ENCODE measurements around the gene SLC29A3.

Gene SLC29A3

DNA sequence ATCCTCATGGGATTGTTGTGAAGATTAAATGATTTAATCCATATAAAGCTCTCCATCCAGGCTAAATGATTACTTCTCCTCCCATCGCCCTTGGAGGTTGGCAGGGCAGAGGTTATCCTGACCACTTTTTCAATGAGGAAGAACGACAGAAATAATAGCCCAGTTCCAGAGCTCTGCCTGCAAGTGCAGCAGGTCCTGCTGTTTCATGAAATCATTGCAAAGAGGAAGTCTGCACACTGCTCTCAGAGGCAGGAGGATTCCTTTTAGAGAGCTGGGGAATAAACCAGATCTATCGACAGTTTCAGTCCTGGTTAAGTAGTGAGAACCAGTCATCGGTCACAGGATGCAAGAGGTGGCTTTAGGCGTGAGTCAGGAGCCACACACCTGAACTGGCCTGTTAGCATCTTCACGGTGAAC lies 52.7 kb downstream of the SLC29A3 start:
- DNase-seq (ENCODE audit: low read depth), result no peak

DNA sequence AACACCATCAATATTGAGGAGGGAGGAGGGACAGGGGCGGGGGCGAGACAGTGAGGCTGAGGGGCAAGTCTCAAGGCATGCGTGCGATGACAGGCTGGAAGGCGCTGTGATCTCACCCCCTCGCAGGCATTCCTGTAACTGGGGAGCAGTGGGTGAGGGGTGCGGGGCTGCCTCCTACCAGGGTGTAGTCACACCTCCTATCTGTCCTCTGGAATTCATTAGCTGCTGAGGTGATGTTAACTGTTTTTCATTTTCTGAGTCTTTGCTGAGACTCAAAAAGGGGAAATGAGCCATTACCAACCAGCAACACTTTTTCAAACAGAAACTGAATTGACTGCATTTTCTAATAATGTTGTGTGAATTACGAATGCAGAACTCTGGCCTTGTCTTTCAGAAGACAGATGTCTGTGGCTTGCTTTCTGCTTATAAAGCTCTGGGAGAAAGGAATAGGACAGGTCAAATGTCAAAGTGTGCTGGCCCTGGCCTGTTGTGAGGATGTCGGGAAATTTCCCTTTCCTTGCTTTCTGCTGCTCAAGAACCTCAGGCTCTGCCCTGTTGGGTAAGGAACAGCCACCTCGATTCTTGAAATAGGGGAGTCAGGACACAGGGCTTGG lies 53.9 kb downstream of the SLC29A3 start:
- no peak for DNase-seq (ENCODE audit: low read depth)

DNA sequence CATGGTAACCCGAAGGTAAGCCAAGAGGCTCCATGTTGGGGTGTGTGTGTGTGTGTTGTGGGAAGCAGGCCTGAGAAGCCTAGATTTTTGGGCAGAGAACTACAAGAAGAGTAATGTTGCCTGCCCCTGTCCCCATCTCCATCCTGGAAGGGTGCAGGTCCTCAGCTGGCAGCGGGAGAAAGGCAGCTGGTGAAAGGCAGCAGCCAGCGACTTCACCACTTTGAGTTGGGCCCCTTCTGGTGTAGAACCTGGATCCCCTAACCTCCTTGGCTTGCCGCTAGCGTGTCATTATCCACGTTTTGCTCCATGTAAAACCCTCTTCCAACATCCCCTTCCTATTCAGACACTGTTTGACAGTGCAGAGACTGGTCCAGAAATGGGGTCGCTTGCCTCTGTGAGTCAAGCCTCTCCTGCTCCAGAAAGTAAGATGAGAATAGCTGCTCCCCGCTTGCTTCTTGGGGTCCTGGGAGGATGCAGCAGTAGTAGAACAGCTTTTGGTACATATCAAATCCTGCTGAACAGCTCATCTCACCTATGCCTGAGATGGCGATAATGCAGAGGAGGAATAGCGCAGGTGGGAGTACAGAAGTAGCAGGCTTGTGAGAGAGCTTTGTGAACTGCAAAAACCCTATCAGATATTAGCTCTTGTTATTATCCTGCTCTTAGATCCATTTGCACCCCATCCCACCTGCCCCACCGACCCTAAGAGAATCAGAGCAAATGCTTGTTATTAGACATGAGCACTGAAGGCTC lies 55.6 kb downstream of the SLC29A3 start:
- no peak for DNase-seq (ENCODE audit: low read depth)

DNA sequence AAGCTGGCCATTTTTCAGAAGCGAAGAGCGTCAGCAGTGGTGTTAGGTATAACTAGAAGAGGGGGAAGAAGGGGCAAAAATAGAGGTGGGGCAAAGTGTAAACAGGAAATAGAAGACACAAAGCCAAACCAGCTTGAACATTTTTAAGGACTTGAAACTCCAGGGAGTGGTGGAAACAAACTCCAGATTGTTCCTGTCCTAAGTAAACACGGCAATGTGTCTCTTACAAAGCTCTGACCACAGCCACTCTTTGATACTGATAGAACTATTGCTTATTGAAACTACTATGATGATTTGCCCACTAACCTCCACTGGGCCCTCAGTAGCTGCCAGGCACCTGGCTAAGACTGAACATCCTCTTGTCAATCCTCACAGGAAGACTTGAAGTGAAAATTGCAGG lies 56.9 kb downstream of the SLC29A3 start:
- DNase-seq (ENCODE audit: low read depth), result no peak

DNA sequence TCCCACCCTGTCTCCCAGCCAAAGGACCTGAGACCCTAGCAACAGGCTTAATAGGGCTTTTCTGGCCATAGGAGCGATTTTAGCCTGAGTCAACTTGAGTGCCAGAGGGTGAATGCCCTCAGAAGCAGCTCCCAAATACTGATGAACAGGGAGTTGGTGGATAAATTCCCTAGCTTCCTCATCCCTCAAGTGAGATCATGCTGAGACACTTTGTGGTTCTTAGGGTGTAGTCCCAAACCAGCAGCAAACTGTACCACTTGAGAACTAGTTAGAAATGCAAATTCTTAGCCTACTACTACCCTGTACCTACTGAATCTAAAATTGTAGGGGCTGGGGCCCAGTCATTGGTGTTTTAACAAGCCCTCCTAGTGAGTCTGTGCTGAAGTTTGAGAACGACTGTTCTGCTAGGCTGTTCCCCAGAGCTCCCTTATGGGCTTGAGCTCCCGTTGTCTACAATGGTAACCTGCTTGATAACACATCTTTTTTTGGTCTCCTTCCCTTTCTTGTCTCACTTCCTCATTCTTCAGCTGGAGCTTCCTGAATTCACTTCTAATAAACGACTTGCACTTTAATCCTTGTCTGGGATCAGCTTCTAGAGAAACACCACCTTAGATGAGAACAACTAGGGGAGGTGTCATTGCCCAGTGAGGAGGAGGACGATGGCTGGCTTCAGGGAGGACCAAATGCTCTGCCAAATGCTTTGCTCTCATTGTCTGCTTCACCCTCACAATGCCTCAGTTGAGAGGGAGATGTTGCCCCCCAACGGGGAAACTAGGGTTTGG lies 59.5 kb downstream of the SLC29A3 start:
- no peak for DNase-seq (ENCODE audit: low read depth)

DNA sequence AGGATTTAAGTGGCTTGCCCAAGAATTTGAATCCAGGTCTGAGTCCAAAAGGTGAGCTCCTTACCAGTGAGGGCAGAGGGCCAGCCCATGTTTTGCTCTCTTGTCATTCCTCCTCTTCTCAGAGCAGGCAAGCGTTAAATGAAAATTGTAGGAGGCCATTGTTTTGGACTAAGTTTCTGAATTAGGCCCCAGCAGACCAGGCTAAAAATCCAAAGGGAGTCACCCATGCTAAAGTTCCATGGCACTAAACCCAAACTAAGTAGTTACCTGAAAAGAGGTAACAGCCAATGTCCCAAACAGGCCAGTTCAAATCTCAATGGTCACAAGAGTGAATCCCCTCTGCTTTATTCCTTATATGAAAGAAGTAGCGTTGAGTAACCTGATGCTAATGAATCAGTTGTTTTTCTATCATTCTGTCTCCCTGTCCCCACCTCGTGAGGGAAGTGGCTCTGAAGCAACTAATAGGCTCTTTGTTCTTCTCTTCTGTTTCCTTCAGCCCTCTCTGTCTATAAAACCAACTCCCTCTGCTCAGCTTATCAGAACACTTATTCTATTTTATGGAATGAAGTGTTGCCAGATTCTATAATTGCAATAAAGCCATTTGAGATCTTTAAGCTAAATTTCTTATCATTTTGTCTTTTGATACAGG lies 60.2 kb downstream of the SLC29A3 start:
- no peak for DNase-seq (ENCODE audit: low read depth)

DNA sequence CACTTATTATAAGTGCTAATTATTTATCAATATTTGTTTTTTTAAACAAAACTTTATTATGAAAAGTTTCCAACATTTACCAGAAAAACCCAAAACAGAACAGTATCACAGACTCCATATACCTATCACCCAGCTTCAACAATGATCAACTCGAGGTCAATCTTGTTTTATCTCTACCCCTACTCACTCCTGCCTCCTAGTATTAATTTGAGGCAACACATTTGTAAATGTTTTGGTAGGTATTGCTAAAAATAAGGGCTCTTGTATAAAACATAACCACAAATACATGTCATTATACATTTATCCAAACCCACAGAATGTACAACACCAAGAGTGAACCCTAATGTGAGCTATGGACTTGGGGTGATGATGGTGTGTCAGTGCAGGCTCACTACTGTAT lies 61.8 kb downstream of the SLC29A3 start:
- no peak for DNase-seq (ENCODE audit: low read depth)

DNA sequence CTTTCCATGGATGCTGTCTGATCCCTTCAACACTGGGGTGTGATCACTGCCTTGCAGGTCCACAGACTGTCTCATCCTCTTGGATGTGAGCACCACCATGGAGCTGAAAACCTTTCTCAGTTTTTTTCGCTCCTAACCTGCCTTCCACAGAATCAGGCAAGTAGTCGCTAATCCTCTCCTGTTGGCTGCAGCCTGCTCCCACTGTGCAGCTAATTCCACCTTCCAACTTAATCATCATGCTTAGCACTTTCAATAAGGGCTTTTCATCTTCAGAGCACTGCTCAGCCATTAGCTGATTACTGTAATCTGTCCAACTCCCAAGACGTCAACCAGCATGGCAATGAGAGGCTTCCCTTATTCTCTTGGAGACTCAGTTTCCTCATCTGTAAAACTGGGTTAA lies 62.6 kb downstream of the SLC29A3 start:
- no peak for DNase-seq (ENCODE audit: low read depth)

DNA sequence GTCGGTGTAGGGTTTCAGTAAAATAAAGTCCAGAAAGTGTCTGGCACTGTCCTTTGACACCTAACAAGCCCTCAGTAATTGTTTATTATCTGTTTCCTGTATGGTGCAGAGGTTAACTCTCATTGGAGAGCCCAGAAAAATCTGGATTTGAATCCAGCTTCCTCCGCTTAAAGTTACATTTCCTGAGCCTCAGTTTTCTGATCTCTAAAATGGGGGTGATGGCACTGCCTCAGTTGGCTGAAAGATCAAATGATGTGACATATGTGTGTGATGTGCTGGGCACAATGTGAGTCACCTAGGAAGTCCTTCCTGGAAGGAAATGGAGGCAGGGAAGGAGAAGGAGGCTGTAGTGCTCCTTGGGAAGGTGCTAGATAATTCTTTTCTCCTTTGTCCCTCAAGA lies 63.0 kb downstream of the SLC29A3 start:
- DNase-seq (ENCODE audit: low read depth), result no peak

DNA sequence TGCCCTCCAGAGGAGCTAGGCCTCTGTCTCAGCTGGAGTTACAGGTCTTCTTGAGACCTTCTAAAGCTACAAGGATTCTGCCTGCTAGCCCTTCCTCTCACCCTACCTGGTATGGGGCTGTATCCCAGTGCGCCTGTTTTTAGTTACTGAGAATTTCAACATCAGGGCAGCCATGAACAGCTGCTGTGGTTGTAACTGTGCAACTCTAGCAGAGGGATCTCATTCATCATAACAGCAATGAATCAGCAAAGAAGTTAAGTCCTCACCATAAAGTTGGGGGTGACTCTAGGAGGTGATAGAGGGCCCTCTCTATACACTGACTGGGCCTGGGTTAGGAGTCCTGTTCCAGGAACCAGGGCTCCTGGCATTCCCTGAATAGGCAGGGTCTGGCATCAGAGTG lies 63.7 kb downstream of the SLC29A3 start:
- DNase-seq (ENCODE audit: low read depth), result no peak

DNA sequence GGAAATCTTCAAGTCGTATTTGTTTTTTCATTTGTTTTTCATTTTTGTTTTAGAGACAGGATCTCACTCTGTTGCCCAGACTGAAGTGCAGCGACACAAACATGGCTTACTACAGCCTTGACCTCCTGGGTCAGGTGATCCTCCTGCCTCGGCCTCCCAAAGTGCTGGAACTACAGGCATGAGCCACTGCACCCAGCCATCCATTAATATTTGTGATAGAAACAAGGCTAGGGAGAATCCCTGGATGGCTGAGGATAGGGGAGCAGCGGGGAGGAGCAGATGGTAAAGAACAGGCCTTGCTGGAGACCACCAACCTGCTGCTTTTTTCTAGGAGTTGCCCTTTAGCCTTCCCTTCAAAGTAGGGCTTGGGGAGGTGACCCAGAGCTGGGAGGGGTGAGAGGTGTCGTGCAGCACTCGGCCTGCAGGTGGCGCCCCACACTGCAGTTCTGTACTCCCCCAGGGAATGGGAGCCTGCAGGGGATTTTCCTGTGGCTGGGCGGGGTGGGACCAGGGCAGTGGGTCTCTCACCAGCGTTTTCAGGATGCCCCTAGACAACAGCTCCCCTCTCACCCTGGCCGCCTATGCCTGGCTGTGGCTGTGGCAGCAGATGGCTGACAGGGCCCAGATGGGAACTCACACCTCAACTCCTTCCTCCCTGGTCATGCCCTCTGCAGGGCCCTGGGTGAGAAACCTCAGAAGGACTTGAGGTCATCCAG lies 65.1 kb downstream of the SLC29A3 start:
- DNase-seq (ENCODE audit: low read depth), result no peak

DNA sequence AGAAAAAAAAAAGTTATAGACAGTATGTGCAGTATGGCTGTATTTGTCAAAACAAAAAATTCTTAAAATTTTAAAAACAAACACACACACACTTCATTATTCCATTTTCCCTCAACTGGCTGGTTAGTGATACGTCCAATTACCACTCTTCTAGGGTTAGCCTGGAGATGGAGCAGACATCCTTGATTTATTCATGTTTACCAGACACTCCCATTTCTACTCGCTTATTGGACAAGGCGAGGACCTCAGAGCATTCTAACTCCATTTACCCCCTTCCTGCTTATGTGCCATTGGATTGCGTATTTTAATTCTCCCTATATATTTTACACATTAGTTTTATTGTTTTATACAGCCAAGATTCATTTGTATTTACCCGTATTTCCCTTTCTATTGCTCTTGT lies 69.1 kb downstream of the SLC29A3 start:
- DNase-seq (ENCODE audit: low read depth), result no peak

DNA sequence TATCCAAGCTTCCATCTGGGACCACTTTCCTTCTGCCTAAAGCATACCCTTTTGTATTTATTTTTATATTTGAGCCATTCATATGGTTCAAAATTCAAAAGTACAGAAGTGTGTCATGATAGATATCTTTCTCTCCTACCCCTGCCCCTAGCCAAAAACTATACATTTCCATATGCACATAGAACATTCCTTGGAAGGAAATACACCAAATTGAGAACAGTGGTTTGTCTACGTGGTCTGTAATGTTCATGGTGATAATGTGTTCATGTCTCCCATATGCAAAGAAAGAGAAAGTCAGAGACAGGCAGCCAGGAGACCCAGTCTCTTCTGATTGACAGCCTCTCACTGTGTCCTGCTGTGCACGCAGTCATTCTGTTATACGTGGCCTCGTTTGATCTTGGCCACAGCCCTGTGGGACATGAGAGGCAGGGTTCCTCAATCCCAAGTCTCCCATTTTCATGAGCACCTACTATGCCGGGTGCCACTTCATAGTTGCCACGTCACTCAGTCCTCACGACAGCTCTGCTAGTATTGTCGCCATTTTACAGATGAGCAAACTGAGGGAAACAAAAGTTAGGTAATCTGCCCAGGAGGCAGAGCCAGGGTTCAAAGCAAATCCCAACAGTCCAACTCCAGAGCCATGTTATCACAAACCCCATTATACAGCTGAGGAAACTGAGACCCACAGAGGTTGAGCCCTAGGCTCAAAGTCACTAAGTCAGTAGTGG lies 69.7 kb downstream of the SLC29A3 start:
- DNase-seq (ENCODE audit: low read depth), result no peak

DNA sequence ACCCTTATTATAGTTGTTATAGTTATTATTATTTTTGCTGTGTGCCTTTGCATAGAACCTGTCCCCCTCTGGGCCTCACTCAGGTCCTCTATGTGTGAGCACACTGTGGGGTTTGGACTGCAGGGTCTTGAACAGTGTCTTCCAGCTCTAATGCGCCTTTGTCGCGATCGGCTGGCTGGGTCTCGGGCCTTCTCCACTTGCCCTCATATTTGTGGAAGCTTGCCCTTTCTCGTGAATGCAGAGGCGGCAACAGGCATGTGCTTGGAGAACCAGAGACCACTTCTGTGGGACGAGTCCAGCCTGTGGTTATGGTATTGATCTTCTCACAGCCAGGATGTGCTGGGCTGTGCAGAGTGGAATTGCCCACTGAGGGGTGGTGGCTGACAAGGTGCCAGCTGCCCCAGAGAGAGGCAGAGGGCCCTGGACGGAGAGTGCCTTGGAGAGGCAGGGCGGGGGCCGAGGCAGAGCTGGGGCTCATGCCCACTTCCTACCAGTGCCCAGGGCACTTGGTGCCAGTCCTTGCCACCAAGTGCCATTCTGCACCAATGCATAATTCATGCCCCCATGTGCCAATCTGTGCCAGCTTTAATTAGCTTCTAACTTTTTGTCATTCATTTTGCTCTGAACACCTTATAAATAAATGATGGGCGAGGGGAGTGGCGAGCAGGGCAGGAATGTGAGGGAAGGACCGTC lies 70.9 kb downstream of the SLC29A3 start:
- DNase-seq (ENCODE audit: low read depth), result no peak

DNA sequence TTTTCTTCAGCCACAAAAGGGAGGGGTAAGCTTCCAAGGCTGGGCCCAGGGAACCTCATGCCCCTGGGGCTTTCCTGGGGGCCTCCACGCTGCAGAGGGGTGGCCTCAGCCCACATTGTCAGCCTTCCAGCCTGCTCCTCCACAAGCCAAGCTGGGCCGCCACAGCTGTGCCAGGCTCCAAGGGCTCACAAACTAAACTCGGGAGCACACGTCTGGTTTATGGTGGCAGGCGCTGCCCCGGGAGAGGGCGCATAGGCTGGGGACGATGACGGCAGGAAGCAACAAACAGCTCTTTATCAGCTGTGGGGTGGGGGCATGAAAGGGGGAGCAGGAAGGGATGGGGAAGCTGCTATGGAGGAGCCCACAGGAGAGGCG lies 71.4 kb downstream of the SLC29A3 start:
- no peak for DNase-seq (ENCODE audit: low read depth)

DNA sequence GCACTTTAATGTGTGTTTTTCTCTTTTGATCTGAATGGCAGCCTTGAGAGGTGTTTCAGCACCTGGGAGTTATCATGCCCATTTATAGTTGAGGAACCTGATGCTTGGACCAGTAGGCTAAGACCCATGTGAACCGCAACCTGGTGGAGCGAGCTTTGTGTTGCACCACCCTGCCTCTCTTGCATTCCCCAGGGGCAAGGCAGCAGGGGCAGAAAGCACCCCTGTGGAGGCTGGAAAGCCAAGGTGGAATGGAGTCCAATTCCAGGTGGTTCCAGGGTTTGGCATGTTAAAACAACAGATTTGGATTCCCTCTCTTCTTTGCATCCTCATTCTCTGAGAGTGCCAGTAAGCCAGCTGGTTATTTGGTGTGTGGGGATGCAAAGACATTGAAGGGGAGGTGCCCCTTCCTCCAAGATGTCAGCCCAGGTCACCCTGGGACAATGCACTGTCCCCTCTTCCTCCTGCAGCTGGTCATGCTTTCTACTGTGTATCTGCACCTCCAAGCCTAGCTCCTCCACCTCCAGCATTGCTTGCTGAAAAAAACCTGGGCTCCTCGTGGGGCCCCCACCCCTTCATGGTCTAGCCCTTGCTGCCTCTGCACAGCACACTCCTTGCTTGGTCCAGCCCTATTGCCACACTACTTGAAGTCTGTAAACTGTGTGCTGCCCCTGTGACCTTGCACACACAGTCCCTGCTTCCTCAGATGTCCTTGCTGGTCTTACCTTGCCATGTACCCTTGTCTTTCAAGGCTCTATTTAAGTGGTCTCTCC lies 72.0 kb downstream of the SLC29A3 start:
- DNase-seq (ENCODE audit: low read depth), result no peak

DNA sequence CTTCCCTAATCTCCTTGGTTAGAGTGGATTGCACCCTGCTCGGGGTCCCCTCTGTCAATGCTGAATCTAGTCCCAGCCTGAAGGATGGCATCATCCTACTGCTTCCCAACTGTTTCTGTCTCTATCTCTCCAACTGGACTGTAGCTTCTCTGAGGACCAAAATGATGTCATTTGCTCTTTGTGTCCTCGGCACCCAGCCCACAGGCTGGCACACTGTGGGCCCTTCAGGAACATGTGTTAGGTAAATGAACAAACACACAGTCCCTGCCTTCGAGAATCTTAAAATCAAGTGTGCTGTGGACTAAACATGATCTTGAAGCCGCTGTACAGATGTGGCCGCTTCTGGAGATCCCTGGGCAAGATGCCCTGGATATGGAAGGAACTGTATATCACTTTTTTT lies 72.6 kb downstream of the SLC29A3 start:
- no peak for DNase-seq (ENCODE audit: low read depth)

DNA sequence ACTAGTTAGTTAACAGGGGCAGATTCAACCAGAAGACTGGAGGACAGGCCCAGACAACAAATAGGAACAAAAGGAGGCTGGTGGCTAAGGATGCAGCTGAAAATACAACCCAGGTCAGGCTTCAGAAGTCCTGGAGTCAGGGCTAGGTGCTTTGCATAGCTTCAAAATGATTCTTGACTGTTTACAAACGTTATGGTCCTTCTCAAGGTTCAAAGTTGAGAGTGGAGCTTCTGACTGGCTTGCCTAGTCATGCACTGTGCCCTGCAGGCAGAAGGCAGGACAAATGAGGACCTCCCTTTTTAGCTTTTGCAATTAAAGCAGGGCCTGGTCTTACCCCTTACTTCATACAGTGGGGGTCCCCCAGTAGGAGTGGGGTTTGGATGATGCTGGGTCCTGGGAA lies 73.2 kb downstream of the SLC29A3 start:
- no peak for DNase-seq (ENCODE audit: low read depth)

DNA sequence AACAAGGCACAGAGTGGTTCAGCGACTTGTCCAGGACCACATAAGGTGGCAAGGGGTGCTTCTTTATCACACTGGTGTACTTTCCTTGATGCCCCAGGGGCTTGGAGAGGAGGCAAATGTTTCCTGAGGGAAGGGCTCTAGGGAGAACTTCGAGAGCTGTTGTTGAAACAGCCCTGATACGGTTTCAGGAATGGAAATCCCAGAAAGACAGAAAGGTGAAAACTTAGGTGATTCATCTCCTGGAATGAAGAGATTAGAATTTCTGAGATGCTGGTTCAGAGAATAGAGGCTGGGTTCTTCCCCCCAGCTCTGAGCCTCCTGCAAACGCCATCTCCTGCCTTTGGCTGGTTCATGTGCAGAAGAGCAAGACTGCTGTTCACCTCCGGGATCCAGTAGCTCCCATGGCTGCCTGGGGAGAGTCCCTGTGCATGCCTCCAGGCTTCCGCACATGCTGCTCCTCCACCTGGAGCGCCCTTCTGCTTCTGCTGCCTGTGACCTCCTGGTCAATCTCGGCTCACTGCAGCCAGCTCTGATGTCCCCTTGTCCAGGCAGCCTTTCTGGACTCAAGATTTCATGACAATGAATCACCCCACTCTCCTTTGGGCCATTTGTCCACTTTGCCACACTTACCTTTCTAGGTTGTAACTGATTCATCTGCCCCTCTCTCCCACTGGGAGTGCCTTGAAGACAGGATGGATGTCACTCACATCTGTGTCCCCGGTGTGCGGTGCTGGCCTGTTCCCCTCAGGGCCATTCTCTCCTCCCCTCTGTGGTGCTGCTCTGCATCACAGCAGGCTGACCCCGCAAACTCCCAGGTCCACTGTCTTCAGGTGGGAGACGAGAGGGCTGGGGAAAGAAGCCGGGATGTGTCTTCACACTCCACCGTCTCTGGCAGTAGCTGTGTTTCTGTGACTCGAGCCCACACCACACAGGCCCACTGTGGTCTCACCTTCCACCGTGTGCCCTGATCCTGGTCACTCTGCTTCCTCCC lies 74.0 kb downstream of the SLC29A3 start:
- no peak for DNase-seq (ENCODE audit: low read depth)

All from non-pigmented ciliary epithelial cell (primary cell).